Inflammatory macrophage (primary cell): ENCODE measurements around the gene FSHB.
"Not testable (repeated sequence)": the region's sequence is repeated elsewhere in the genome, so short reads cannot be mapped to it uniquely, and the experiment has no call there.

ENCODE experiments used
- DNase-seq, 2 donors: peaks; one replicate each; pipeline ENCODE4 v3.0.0-alpha.2; 2020 to 2022
- total RNA-seq, 18 experiments: gene quantifications; one replicate each; lab custom pipeline; 2026; ENCODE audit warnings: mixed read lengths in 6 of 18, inconsistent platforms in 2 of 18; lab: John Stamatoyannopoulos, UW

The FSHB gene
- 0 to 0.07 (median 0) reads per million in 18 experiments for total RNA-seq

GRCh38 chr11:30230714-30231113 lies at the start of gene FSHB:
Gene FSHB (plus strand): TSS chr11:30231014. CDS start chr11:30231903, 889 bp downstream.
- no peak for DNase-seq

- no peak for DNase-seq
Observed at GRCh38 chr11:30186748-30187147, 44.1 kb upstream of the FSHB start.

- no peak for DNase-seq
Observed at GRCh38 chr11:30192620-30193019, 38.2 kb upstream of the FSHB start.

GRCh38 chr11:30196400-30197206 lies 34.2 kb upstream of the FSHB start:
- DNase-seq = peak; percentile 12 to 29

- DNase-seq = no peak
Observed at GRCh38 chr11:30197869-30198268, 32.9 kb upstream of the FSHB start.

- not testable (repeated sequence) for DNase-seq
Observed at GRCh38 chr11:30202989-30203388, 27.8 kb upstream of the FSHB start.

GRCh38 chr11:30203850-30204249 lies 27.0 kb upstream of the FSHB start:
- no peak for DNase-seq

GRCh38 chr11:30206249-30206996 lies 24.4 kb upstream of the FSHB start:
- no peak for DNase-seq

GRCh38 chr11:30210357-30210756 lies 20.5 kb upstream of the FSHB start:
- no peak for DNase-seq

- DNase-seq = no peak
Observed at GRCh38 chr11:30216534-30216933, 14.3 kb upstream of the FSHB start.

- DNase-seq = no peak
Observed at GRCh38 chr11:30218278-30218677, 12.5 kb upstream of the FSHB start.

GRCh38 chr11:30225642-30226041 lies 5.2 kb upstream of the FSHB start:
- DNase-seq = no peak

GRCh38 chr11:30228323-30228884 lies 2.4 kb upstream of the FSHB start:
- DNase-seq = no peak

GRCh38 chr11:30239025-30239424 lies 8.2 kb downstream of the FSHB start:
- no peak for DNase-seq

GRCh38 chr11:30244265-30244664 lies 13.5 kb downstream of the FSHB start:
- no peak for DNase-seq

- no peak for DNase-seq
Observed at GRCh38 chr11:30245621-30246020, 14.8 kb downstream of the FSHB start.

- no peak for DNase-seq
Observed at GRCh38 chr11:30254307-30255298, 23.8 kb downstream of the FSHB start.

- no peak for DNase-seq
Observed at GRCh38 chr11:30255637-30256036, 24.8 kb downstream of the FSHB start.

- DNase-seq = no peak
Observed at GRCh38 chr11:30257058-30257457, 26.2 kb downstream of the FSHB start.

- DNase-seq = no peak
Observed at GRCh38 chr11:30258679-30259078, 27.9 kb downstream of the FSHB start.

- no peak for DNase-seq
Observed at GRCh38 chr11:30260813-30261212, 30.0 kb downstream of the FSHB start.

- no peak for DNase-seq
Observed at GRCh38 chr11:30261821-30262220, 31.0 kb downstream of the FSHB start.
